ENCODE results near the gene FLRT1. TPM values are rescaled to one million over a fixed set of nuclear protein-coding genes. Genes with fewer than 3 reads are reported as not detected.

Gene FLRT1
- total RNA-seq, 2 experiments from 2014 or later = not detected

- Mint-ChIP-seq H3K9me3 (no peaks in the 10 kb centered on the region), H3K27ac (no peak overlapping the region), H3K4me3 (peak overlapping the region; percentile 62), H3K36me3 (ENCODE audit: low read depth) (no peaks in the 10 kb centered on the region), H3K27me3 (peaks cover 8% of the 10 kb centered on the region), H3K4me1 (ENCODE audit: low read depth) (peaks cover 8% of the 10 kb centered on the region)
- no peak for TF ChIP-seq CTCF (IDR thresholded peaks at IDR 0.05)
- intact Hi-C loops (cut with micrococcal nuclease) = no loop called here
- ChIA-PET CTCF (interaction anchor here (1.1 to 2.5 kb wide), 2 partner anchors 60 to 87 kb away, joined by 5 to 7 read pairs; no protein-coding TSS in a partner anchor), POLR2A (interaction anchor here (0.6 kb wide), 2 partner anchors 16 to 125 kb away, joined by 3 read pairs; partner anchors contain the start of gene STIP1)
- peak; percentile 77 for ATAC-seq
- peak; percentile 67 for DNase-seq
Measured at GRCh38 chr11:64060861-64061444, 25.2 kb downstream of the FLRT1 start.

- no peak for DNase-seq
- ATAC-seq = no peak
- Mint-ChIP-seq H3K27me3 (peaks cover 8% of the 10 kb centered on the region), H3K36me3 (ENCODE audit: low read depth) (no peaks in the 10 kb centered on the region), H3K9me3 (no peaks in the 10 kb centered on the region), H3K4me3 (no peak overlapping the region), H3K4me1 (ENCODE audit: low read depth) (peaks cover 16% of the 10 kb centered on the region), H3K27ac (no peak overlapping the region)
- CTCF ChIA-PET = interaction anchor here (2.5 kb wide), 1 partner anchor 61 kb away, joined by 7 read pairs; no protein-coding TSS in a partner anchor
- intact Hi-C loops (cut with micrococcal nuclease) = no loop called here
- TF ChIP-seq CTCF (IDR thresholded peaks at IDR 0.05) = no peak
- POLR2A ChIA-PET = interaction anchor here (1.3 kb wide), 1 partner anchor 14 kb away, joined by 3 read pairs; no protein-coding TSS in a partner anchor
Measured at GRCh38 chr11:64062185-64063039, 26.7 kb downstream of the FLRT1 start.

- no peak overlapping the region for H3K4me3 Mint-ChIP-seq
- ChIA-PET POLR2A (no interaction called here), CTCF (no interaction called here)
- no peak for TF ChIP-seq CTCF (IDR thresholded peaks at IDR 0.05)
- intact Hi-C loops (cut with micrococcal nuclease) = no loop called here
- H3K27ac Mint-ChIP-seq = no peak overlapping the region
- no peaks in the 10 kb centered on the region for H3K9me3 Mint-ChIP-seq
- DNase-seq (no peak), ATAC-seq (no peak)
- peaks cover 20% of the 10 kb centered on the region for H3K4me1 Mint-ChIP-seq (ENCODE audit: low read depth)
- H3K36me3 Mint-ChIP-seq (ENCODE audit: low read depth) = no peaks in the 10 kb centered on the region
- peaks cover 8% of the 10 kb centered on the region for H3K27me3 Mint-ChIP-seq
Measured at GRCh38 chr11:64063777-64064176, 28.0 kb downstream of the FLRT1 start.

- DNase-seq = no peak
- ChIA-PET CTCF (interaction anchor here (1.0 kb wide), 1 partner anchor 64 kb away, joined by 4 read pairs; no protein-coding TSS in a partner anchor), POLR2A (no interaction called here)
- Mint-ChIP-seq H3K9me3 (no peaks in the 10 kb centered on the region), H3K36me3 (ENCODE audit: low read depth) (no peaks in the 10 kb centered on the region), H3K27ac (no peak overlapping the region), H3K4me3 (no peak overlapping the region), H3K27me3 (peaks cover 8% of the 10 kb centered on the region), H3K4me1 (ENCODE audit: low read depth) (peaks cover 20% of the 10 kb centered on the region)
- intact Hi-C loops (cut with micrococcal nuclease) = no loop called here
- no peak for ATAC-seq
- TF ChIP-seq CTCF (IDR thresholded peaks at IDR 0.05) = no peak
Measured at GRCh38 chr11:64064374-64065140, 28.8 kb downstream of the FLRT1 start.
